Skeletal muscle satellite cell (primary cell): ENCODE results near the gene GUK1.

Experiments used
- H3K27me3 ChIP-seq: 2 replicates; pipeline ENCODE4 v1.7.0; 2013; ENCODE audit warnings: low read length; ENCODE audit not compliant: control insufficient read depth, insufficient read depth
- H3K36me3 ChIP-seq: 2 replicates; pipeline ENCODE4 v1.7.0; 2013; ENCODE audit warnings: mild to moderate bottlenecking, control low read depth, low read length; ENCODE audit not compliant: insufficient read depth
- H3K4me1 ChIP-seq: 2 replicates; pipeline ENCODE4 v1.7.0; 2013; ENCODE audit warnings: low read length; ENCODE audit not compliant: control insufficient read depth, insufficient read depth
- H3K4me2 ChIP-seq: 2 replicates; pipeline ENCODE4 v1.7.0; 2013; ENCODE audit warnings: mild to moderate bottlenecking, low read length
- H3K4me3 ChIP-seq: 2 replicates; pipeline ENCODE4 v1.7.0; 2013; ENCODE audit warnings: low read length
- H3K9ac ChIP-seq: 2 replicates; pipeline ENCODE4 v1.7.0; 2013; ENCODE audit warnings: mild to moderate bottlenecking, low read depth, low read length, moderate library complexity
- H3K9me3 ChIP-seq: replicated peaks from 2 replicates; pipeline ENCODE4 v1.7.0; 2013; ENCODE audit warnings: mild to moderate bottlenecking, control low read depth, low read length

Gene GUK1

DNA sequence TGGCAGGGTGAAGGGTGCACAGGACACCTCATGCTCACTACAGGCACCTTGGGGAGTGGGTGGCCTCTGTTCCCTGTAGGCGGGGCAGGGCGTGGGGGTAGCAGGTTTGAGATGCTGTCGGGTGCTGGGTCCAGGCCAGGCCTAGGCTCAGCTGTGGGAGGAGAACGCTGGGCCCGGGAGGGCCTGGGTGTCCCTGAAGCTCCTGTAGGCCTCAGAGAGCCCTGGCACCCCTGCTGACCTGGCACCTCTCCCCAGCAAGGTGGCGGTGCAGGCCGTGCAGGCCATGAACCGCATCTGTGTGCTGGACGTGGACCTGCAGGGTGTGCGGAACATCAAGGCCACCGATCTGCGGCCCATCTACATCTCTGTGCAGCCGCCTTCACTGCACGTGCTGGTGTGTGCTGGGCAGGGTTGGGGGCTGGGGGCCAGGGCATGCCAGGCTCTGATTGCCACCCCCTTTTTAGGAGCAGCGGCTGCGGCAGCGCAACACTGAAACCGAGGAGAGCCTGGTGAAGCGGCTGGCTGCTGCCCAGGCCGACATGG, 7.1 kb downstream of the GUK1 start:
- Histone ChIP-seq H3K4me1 (peaks cover 55% of the 10 kb centered on the region), H3K4me3 (no peak overlapping the region), H3K36me3 (peaks cover 59% of the 10 kb centered on the region), H3K9ac (no peak overlapping the region), H3K4me2 (no peak overlapping the region), H3K27me3 (no peaks in the 10 kb centered on the region), H3K9me3 (no peaks in the 10 kb centered on the region)

DNA sequence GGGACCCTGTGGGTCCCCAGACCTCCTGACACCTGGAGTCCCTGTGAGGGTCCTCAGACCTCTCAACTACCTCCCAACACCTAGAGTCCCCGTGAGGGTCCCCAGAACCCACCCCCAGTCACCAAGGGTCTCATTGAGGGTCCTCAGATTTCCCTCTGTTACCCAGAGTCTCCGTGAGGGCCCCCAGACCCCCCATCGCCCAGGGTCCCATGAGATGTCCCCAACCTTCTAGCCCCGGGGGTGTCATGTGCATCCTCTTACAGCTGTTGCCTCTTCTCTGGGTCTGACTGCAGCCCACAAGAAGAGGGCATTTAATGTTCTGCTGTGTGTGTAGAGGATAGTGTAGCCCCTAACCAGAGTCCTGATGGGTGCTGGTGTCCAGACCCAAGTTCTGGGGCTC, 7.7 kb downstream of the GUK1 start:
- Histone ChIP-seq H3K36me3 (peaks cover 59% of the 10 kb centered on the region), H3K4me1 (peaks cover 50% of the 10 kb centered on the region)

DNA sequence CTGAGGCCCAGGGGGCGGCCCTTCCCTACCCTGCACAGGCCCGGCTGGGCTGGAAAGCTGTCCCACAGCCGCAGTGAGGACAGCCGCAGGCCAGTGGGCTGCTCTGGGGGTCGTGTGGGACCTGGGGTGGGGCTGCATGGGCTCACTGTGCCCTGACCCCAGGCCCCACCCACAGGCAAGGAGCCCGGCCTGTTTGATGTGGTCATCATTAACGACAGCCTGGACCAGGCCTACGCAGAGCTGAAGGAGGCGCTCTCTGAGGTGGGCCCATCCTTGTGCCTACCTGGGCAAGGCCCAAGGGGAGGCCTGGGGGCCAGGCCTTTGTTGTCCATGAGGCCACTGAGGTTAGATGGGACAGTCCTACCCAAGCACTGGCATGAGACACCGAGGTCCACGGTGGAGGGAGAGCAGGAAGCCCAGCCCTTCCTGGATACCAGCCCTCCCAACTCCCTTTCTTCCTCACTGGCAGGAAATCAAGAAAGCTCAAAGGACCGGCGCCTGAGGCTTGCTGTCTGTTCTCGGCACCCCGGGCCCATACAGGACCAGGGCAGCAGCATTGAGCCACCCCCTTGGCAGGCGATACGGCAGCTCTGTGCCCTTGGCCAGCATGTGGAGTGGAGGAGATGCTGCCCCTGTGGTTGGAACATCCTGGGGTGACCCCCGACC, 8.2 kb downstream of the GUK1 start:
- Histone ChIP-seq H3K9me3 (no peaks in the 10 kb centered on the region), H3K36me3 (peaks cover 57% of the 10 kb centered on the region), H3K27me3 (no peaks in the 10 kb centered on the region), H3K4me1 (peaks cover 44% of the 10 kb centered on the region), H3K4me3 (no peak overlapping the region), H3K9ac (no peak overlapping the region), H3K4me2 (no peak overlapping the region)

More for the DNA sequence above, 7.7 kb downstream of the GUK1 start:
- Histone ChIP-seq H3K4me3 (no peak overlapping the region), H3K4me2 (no peak overlapping the region), H3K27me3 (no peaks in the 10 kb centered on the region), H3K9ac (no peak overlapping the region), H3K9me3 (no peaks in the 10 kb centered on the region)

DNA sequence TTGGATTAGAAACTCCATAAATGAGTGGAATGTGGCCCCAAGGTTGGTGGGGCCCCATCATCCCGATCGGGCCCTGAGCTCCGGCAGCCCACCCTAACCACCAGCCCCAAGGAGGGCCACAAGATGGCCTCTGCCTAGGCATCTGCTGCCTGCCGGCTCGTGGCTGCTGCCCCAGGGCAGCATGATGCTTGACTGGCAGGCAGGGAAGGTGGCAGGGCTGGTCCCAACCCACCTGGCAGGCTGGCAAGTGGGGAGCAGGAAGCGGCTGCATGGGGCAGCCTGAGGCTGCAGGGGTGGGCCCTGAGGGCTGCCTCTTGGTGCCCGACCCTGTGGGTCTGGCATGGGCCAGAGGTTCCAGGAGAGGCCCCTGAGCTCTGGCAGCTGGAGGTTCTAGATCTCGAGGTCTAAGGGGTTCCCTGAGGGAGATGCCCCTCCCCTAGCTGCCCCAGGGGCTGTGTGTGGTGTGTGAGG, 8.9 kb downstream of the GUK1 start:
- H3K9me3 ChIP-seq = no peaks in the 10 kb centered on the region
- H3K4me1 ChIP-seq = peaks cover 38% of the 10 kb centered on the region
- H3K36me3 ChIP-seq = peaks cover 54% of the 10 kb centered on the region
- no peak overlapping the region for H3K4me2 ChIP-seq
- H3K27me3 ChIP-seq = no peaks in the 10 kb centered on the region
- no peak overlapping the region for H3K4me3 ChIP-seq
- H3K9ac ChIP-seq = peak overlapping the region; percentile 4

DNA sequence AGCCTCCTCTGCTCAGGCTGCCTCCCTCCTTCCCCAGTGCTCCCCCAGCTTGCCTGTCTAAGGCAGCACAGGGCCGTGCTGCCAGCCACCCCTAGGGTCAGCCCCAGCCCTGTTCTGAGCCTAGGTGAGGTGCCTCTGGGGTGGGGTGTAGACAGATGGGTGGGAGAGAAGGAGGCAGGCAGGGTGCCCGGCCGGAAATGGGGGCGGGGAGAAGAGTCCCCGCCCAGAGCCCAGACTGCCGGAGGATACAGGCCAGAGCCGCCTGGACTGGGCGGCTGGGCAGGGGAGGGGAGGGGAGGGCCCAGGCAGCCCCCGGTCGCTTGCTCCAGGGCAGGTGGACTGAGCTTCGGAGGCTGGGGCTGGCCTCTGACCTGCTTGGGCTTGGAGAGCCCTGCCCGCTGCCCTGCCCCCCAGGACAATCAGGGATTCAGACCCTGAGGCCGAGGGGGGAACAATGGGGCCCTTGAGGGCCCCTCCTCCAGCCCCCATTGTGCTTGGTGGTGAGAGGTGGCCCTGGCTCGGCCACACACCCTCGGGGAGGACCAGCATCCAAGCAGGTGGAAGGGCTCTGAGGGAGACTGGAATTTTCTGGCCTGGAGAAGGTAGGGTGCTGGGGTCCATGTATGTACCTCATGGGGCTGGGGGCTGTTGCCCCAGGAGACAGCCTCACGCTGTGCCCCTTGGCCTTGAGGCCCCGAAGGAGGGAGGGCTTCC, 9.5 kb downstream of the GUK1 start, which contains the start of gene GJC2:
Gene GJC2, plus strand, starts transcription at position 525 of the 714 bp plus-strand sequence. CDS start 7,829 bp downstream, outside the sequence.
- no peak within 1 kb of the TSS for H3K4me3 ChIP-seq
- peak within 1 kb of the TSS; percentile 31 for H3K9ac ChIP-seq
- H3K4me1 ChIP-seq = peaks cover 33% of the 10 kb centered on the region
- H3K36me3 ChIP-seq = peaks cover 48% of the 10 kb centered on the region
- H3K4me2 ChIP-seq = peak within 1 kb of the TSS; percentile 26
- H3K9me3 ChIP-seq = no peaks in the 10 kb centered on the region
- no peaks in the 10 kb centered on the region for H3K27me3 ChIP-seq

DNA sequence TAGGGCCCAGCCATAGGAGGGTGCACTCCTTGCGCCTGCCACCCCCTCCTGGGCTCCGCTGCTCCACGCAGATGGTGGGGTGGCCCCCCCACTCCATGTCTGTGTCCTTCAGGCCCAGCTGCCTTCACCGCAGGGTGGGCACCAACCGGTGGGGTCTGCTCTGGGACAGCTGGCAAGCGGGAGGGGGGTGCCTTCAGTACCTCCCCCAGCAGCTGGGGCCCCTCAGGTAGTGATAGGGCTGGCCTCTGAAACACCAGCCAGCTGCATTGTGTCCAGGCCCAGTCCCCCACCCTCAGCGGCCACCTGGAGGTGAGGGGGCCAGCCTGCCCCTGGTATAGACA, 10.0 kb downstream of the GUK1 start:
- H3K4me2 ChIP-seq = peak overlapping the region; percentile 0
- H3K36me3 ChIP-seq = peaks cover 44% of the 10 kb centered on the region
- H3K9me3 ChIP-seq = no peaks in the 10 kb centered on the region
- no peaks in the 10 kb centered on the region for H3K27me3 ChIP-seq
- peak overlapping the region; percentile 31 for H3K9ac ChIP-seq
- no peak overlapping the region for H3K4me3 ChIP-seq
- peaks cover 33% of the 10 kb centered on the region for H3K4me1 ChIP-seq

DNA sequence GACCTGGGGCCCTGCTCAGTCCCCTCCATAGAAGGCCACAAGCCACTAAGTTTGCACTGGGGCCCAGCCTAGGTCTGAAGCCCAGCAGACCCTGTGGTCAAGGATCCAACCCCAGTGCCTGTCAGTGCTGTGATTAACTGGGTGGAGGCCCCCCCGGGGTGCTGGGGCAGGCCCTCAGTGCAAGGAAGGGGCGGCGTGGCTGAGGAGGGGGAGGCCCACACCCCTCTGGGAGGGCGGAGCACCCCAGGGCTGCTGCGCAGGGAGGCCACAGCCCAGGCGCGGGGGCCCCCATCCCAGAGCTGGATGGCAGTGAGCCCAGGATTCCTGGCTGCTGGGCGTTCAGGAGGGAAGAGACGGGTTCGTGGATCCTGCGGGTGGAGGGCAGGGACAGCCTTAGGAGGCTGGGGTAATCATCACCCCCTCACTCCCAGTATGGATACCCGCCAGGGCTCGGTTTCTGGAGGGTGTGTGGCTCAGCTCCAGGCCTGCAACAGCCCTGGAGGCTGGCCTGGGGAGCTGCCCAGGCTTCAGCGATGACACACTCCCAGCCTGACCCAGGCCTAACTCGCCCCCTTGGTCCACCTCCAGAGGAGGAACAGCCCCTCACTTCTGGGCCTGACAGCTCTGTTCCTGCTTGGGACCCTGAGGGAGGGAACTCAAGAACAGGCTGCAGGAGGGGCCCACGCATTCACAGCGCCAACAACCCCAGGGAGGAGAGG, 10.5 kb downstream of the GUK1 start:
- peaks cover 33% of the 10 kb centered on the region for H3K4me1 ChIP-seq
- peak overlapping the region; percentile 26 for H3K4me2 ChIP-seq
- no peaks in the 10 kb centered on the region for H3K9me3 ChIP-seq
- H3K27me3 ChIP-seq = no peaks in the 10 kb centered on the region
- H3K9ac ChIP-seq = peak overlapping the region; percentile 31
- peaks cover 39% of the 10 kb centered on the region for H3K36me3 ChIP-seq
- H3K4me3 ChIP-seq = no peak overlapping the region

DNA sequence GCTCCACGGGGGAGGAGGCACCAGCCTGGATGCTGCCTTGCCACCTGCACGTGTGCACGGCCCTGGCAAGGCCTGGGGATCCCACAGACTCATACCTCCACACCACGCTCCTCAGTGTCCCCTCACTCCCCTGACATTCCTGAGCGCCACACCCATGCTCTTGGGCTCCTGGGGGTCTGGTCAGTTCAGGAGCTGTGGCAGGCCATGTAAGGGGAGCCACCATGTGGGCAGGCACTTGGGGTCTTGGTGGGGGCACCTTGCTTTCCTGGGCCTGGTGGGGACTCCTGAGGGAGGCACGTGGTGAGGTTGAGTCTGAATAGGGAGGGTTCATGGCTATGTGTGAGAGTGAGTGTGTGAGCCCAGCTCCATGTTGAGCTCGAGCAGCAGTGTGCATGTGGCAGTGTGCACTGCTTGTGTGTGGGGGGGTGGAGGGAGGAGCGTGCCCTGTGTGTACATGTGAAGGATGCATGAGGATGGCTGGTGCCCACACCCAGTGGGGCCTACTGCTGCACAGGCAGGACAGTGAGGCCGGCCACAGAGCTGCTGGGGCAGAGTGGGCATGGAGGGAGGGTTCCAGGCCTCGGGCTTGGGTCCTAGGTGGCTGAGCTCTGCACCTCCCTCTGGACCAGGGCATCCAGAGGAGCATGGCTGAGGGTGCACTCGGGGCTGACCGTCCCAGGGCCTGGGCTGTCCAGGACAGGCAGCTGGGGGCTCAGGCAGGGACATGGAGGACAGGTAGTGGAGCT, 11.3 kb downstream of the GUK1 start:
- Histone ChIP-seq H3K4me3 (no peak overlapping the region), H3K9me3 (no peaks in the 10 kb centered on the region), H3K4me1 (peaks cover 33% of the 10 kb centered on the region), H3K36me3 (peaks cover 32% of the 10 kb centered on the region), H3K4me2 (no peak overlapping the region), H3K9ac (no peak overlapping the region), H3K27me3 (no peaks in the 10 kb centered on the region)

DNA sequence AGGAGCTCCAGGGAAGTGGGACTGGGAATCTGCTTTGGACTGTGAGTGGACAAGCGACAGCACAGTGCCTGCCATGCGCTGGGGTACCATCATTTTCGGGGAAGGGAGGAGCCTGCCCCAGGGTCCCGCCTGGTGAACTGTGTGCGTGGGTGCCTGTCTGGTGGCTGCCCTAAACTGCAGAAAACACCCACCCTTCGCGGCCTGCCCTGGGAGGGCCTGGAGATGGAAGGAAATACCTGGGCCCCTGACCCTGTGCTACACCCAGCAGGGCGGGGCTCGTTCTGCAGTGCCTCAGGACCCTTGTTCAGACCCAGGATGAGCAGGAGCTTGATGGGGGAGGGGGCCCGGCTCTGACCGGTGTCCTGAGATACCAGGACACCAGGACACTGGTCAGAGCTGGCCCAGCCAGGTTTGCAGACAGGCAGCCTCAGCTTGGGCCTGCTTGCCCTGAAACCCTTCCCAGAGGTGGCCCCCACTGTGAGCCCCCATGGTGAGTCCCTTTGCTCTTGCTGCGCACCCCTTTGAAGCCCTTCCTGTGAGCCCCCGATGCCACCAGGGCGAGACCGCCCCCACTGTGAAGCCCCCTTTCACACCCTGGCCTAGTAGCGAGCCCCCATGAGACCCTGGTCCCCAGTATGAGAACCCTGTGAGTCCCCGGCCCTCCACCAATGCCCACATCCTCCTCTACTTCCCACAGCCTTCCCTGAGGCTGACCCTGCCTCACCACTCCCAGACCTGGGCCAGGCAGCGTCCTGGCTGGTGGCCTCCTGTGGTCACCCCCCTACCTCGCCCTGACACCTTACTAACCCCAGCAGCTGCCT, 12.2 kb downstream of the GUK1 start:
- Histone ChIP-seq H3K9ac (no peak overlapping the region), H3K4me3 (no peak overlapping the region), H3K9me3 (no peaks in the 10 kb centered on the region), H3K27me3 (no peaks in the 10 kb centered on the region), H3K4me2 (no peak overlapping the region), H3K4me1 (peaks cover 33% of the 10 kb centered on the region), H3K36me3 (peaks cover 24% of the 10 kb centered on the region)

DNA sequence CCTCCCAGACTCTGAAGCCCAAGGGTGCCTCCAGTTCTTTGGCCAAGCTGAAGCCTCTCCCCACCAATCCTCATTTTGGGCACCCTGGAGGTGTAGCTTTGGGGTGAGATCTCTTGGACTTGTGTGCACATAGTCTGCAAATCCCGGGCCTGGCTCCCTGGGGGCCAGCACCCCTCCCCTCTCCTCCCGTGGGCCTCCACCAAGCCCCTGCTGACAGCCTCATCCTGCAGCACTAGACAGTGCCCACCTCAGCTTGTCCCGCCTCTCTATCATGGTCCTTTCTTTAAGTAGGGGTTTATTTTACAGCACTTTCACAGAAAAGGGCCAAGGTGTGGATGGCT, 12.8 kb downstream of the GUK1 start:
- Histone ChIP-seq H3K9ac (no peak overlapping the region), H3K27me3 (peaks cover 2% of the 10 kb centered on the region), H3K4me1 (peaks cover 33% of the 10 kb centered on the region), H3K4me2 (no peak overlapping the region), H3K36me3 (peaks cover 18% of the 10 kb centered on the region), H3K4me3 (no peak overlapping the region), H3K9me3 (no peaks in the 10 kb centered on the region)
